Activated T-cell treated with anti-CD3 and anti-CD28 coated beads for 48 hours (primary cell): ENCODE data around the gene UTP14C.
"Not testable (repeated sequence)": the region's sequence is repeated elsewhere in the genome, so short reads cannot be mapped to it uniquely, and the experiment has no call there.

Source experiments
- DNase-seq: peaks from one replicate; pipeline ENCODE4 v3.0.0-alpha.2; 2020; ENCODE audit warnings: low read depth

The UTP14C gene

DNA sequence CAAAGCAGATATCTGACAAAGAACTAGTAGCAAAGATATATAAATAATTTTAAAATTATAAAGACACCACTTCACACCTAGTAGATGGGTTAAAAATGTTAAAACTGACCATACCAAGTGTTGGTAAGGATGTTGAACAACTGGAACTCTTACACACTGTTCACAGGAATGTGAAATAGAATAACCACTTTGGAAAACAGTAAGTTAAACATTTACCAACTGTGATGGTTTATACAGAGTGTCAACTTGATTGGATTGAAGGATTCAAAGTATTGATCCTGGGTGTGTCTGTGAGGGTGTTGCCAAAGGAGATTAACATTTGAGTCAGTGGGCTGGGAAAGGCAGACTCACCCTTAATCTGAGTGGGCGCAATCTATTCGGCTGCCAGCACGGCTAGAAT is 19.2 kb downstream of the UTP14C start:
- DNase-seq: no peak

DNA sequence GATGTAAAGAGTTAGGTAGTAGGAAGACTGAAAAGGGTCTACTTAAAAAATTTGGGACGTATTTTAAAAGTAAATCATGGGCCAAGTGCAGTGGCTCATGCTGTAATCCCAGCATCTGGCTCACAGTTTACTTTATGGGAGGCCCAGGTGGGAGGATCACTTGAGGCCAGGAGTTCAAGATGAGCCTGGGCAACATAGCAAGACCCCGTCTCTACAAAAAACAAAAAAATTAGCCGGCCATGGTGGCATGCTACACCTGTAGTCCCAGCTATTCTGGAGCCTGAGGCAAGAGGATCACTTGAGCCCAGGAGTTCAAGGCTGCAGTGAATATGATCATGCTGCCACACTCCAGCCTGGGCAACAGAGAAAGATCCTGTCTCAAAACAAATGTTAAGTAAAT is 23.0 kb downstream of the UTP14C start:
- DNase-seq: no peak

DNA sequence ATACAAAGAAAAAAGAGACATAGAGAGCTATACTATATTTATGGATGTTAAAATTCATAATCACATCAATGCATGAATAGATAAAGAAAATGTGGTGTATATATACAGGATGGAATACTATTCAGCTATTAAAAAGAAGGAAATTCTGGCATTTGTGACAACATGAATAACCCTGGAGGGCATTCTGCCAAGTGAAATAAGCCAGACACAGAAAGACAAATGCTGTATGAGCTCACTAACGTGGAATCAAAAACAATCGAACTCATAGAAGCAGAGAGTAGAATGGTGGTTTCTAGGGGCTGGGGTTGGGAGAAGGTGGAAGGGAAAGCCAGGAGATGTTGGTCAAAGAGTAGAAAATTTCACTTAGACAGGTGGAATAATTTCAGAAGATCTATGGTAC is 24.0 kb downstream of the UTP14C start:
- DNase-seq: no peak

DNA sequence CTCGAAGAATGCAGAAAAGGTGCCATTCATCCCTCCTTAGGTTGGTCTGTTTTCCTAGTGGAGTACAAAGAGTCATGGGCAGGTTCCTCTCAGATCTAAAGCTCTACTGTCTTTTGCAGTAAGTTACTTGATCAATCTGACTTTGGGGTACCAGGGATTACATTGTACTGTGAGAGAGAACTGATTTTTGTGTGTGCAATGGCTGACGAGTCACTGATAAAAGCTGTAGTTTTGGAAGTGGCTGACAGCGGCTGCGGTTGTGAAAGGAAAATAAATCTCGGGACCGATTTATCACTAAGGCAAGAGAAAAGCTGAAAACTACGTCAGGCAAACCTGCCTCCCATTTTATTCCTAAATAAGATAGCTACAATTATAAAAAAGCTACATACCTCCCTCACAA is 26.9 kb downstream of the UTP14C start:
- DNase-seq: no peak

DNA sequence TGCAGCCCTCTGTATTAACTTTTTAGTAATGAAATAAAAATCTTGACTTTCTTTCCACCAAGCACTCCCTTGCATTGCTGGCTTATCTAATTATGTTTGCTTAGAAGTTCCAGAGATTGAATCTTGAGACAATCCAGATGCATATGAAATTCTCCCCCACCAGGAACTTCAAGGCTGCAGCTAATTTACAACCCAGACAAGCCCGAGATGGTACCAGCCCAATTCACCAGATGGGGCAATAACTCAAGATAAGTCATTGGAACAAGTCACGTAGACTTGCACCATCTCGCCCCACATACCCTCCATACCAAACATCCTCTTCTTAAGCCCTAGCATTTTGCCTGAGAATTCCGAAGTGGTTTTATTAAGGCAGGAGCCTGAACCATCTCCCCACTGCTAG is 29.0 kb downstream of the UTP14C start:
- no peak for DNase-seq

DNA sequence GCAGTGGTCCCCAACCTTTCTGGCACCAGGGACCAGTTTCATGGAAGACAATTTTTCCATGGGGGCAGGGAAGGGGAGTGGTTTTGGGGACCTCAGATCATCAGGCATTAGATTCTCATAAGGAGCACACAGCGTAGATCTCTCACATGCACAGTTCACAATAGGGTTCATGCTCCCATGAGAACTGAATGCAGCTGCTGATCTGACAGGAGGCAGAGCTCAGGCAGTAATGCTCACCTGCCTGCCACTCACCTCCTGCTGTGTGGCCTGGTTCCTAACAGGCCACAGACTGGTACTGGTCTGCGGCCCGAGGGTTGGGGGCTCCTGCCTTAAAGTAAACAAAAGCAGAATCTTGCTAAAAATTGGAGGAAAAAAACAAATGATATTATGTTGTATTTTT is 36.6 kb downstream of the UTP14C start:
- not testable (repeated sequence) for DNase-seq

DNA sequence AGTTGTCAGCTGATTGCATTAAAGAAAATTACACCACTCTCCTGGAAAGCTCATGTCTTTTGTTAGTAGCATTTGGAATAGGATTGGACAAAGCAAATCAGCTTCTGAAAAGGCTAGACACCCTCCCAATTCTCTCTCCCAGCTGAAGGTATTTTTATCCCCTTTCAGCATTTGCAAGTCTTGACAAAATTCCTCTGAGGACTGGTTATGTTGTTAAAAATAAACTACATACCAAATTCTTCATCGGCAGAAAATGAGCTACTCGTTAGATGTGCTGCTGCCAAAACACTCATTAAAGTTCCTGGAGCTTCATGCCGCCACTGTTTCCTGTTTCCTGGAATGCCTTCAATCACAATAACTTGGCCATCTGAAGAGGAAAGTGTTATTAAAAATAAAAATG is 37.1 kb downstream of the UTP14C start:
- DNase-seq: no peak

DNA sequence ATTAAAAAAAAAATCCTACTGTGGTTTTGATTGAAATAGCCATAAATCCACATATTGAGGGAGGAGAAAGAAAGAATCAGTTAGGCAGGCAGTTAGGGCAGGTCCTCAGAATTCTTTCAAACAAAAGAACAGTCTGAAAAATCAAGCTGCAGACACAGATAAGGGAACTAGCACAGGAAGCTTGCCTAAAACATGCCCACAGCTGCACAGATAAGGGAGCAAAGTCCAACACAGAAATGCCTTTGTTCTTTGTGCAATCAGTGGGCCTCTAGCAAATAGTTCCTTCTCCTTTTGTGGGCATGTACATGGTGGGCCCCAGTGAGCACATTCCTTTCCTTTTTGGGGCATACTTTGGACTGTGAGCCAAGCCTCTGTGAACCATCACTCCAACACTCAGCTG is 42.7 kb downstream of the UTP14C start:
- DNase-seq: no peak

DNA sequence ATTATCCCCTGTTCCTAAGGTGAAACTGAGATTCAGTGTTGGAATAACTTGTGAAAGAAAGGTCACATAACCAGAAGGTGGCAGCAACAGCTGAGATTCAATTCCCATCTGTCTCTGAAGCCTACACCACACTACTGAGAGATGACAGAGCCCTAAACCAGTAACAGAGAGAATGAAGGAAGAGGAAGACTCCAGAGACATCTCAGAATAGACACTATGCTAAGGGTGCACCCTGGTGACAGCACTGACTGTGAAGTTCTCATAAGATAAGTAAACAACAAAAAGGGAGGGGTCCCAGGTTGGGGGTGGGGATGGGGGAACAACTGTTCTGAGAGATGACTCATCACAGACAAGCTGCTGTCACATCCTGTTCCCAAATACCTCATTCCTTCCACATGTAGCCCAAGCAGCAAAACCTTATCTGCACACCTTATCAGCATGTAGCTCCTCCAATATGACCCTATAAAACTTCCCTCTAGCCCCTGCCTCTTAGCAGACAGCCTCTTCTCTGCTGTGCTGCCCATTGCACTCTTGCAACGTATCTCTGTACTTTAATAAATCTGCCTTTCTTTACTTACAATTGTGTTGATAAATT is 46.5 kb downstream of the UTP14C start:
- DNase-seq: no peak
